IPS-11a (cell line): ENCODE measurements around the gene PAX6.

ENCODE experiments used
- H3K4me3 ChIP-seq: one replicate; pipeline ENCODE4 v1.5.1; 2013; ENCODE audit warnings: low read depth, low read length, control low read depth

The PAX6 gene

GRCh38 chr11:31809541-31809856, 1.6 kb downstream of the PAX6 start:
- peak overlapping the region; percentile 20 for H3K4me3 ChIP-seq

- no peak overlapping the region for H3K4me3 ChIP-seq
Measured at GRCh38 chr11:31808721-31809540, 2.2 kb downstream of the PAX6 start.

- H3K4me3 ChIP-seq: no peak overlapping the region
Measured at GRCh38 chr11:31807799-31808667, 3.1 kb downstream of the PAX6 start.

GRCh38 chr11:31806928-31807798, 4.0 kb downstream of the PAX6 start:
- no peak overlapping the region for H3K4me3 ChIP-seq

GRCh38 chr11:31806186-31806927, 4.8 kb downstream of the PAX6 start:
- no peak overlapping the region for H3K4me3 ChIP-seq

- H3K4me3 ChIP-seq: no peak overlapping the region
Measured at GRCh38 chr11:31805629-31806185, 5.4 kb downstream of the PAX6 start.

GRCh38 chr11:31805037-31805628, 6.0 kb downstream of the PAX6 start:
- H3K4me3 ChIP-seq: no peak overlapping the region

- no peak overlapping the region for H3K4me3 ChIP-seq
Measured at GRCh38 chr11:31804312-31805036, 6.6 kb downstream of the PAX6 start.

- H3K4me3 ChIP-seq: no peak overlapping the region
Measured at GRCh38 chr11:31803813-31804311, 7.3 kb downstream of the PAX6 start.

- no peak overlapping the region for H3K4me3 ChIP-seq
Measured at GRCh38 chr11:31802990-31803812, 7.9 kb downstream of the PAX6 start.

- no peak overlapping the region for H3K4me3 ChIP-seq
Measured at GRCh38 chr11:31802609-31802989, 8.5 kb downstream of the PAX6 start.

GRCh38 chr11:31802000-31802551, 9.0 kb downstream of the PAX6 start:
- H3K4me3 ChIP-seq: no peak overlapping the region

GRCh38 chr11:31801298-31801702, 9.8 kb downstream of the PAX6 start:
- H3K4me3 ChIP-seq: no peak overlapping the region

GRCh38 chr11:31800398-31801265, 10.5 kb downstream of the PAX6 start:
- no peak overlapping the region for H3K4me3 ChIP-seq

GRCh38 chr11:31799435-31800397, 11.4 kb downstream of the PAX6 start:
- no peak overlapping the region for H3K4me3 ChIP-seq
